Activated T-helper 17 cell treated with anti-CD3 and anti-CD28 coated beads, Interleukin-2, amount 50 U/mL, for 72 hours (primary cell): Measurements from ENCODE around the gene KCNC4. TPM values are rescaled to one million over a fixed set of nuclear protein-coding genes. Genes with fewer than 3 reads are reported as not detected.

ENCODE experiments used
- ATAC-seq: fragments of 150-1000 bp; cut with Tn5 transposase; replicated peaks from 2 replicates; pipeline ENCODE4 v1.10.0; 2021; ENCODE audit warnings: mild to moderate bottlenecking, moderate library complexity
- H3K27ac Mint-ChIP-seq: one replicate; pipeline ENCODE4 v1.8.0; 2022; ENCODE audit warnings: mixed read lengths
- H3K27me3 Mint-ChIP-seq: one replicate; pipeline ENCODE4 v1.8.0; 2022; ENCODE audit warnings: mixed read lengths
- H3K36me3 Mint-ChIP-seq: one replicate; pipeline ENCODE4 v1.8.0; 2022; ENCODE audit warnings: low read depth, mild to moderate bottlenecking, mixed read lengths
- H3K4me1 Mint-ChIP-seq: one replicate; pipeline ENCODE4 v1.8.0; 2022; ENCODE audit warnings: mixed read lengths
- H3K4me3 Mint-ChIP-seq: one replicate; pipeline ENCODE4 v1.8.0; 2022; ENCODE audit warnings: mild to moderate bottlenecking, mixed read lengths
- H3K9me3 Mint-ChIP-seq: one replicate; pipeline ENCODE4 v1.8.0; 2022; ENCODE audit warnings: mixed read lengths
- total RNA-seq, 2 donors: library from RNA; stranded (reverse); gene quantifications; one replicate each; pipeline ENCODE4 v1.2.3, GENCODE V29; 2022

Gene KCNC4
- total RNA-seq, 2 donors from 2014 or later, result 13.4 to 18.9 TPM

- no peaks in the 10 kb centered on the region for H3K27me3 Mint-ChIP-seq
- H3K9me3 Mint-ChIP-seq, result no peaks in the 10 kb centered on the region
- H3K4me1 Mint-ChIP-seq, result no peaks in the 10 kb centered on the region
- H3K27ac Mint-ChIP-seq, result no peak overlapping the region
- no peak for ATAC-seq
- H3K36me3 Mint-ChIP-seq, result peaks cover 21% of the 10 kb centered on the region
- no peak overlapping the region for H3K4me3 Mint-ChIP-seq
Measured at GRCh38 chr1:110227774-110228173, 17.7 kb downstream of the KCNC4 start.

GRCh38 chr1:110228381-110228780 lies 18.3 kb downstream of the KCNC4 start:
- Mint-ChIP-seq H3K27me3 (no peaks in the 10 kb centered on the region), H3K4me3 (no peak overlapping the region), H3K27ac (no peak overlapping the region), H3K9me3 (no peaks in the 10 kb centered on the region), H3K4me1 (no peaks in the 10 kb centered on the region), H3K36me3 (peaks cover 15% of the 10 kb centered on the region)
- ATAC-seq, result no peak

- no peak overlapping the region for H3K4me3 Mint-ChIP-seq
- no peak for ATAC-seq
- H3K9me3 Mint-ChIP-seq, result no peaks in the 10 kb centered on the region
- H3K4me1 Mint-ChIP-seq, result no peaks in the 10 kb centered on the region
- H3K27ac Mint-ChIP-seq, result peak overlapping the region; percentile 56
- peaks cover 10% of the 10 kb centered on the region for H3K36me3 Mint-ChIP-seq
- no peaks in the 10 kb centered on the region for H3K27me3 Mint-ChIP-seq
Measured at GRCh38 chr1:110228869-110229268, 18.8 kb downstream of the KCNC4 start.

- Mint-ChIP-seq H3K36me3 (peaks cover 7% of the 10 kb centered on the region), H3K27ac (peak overlapping the region; percentile 56), H3K9me3 (no peaks in the 10 kb centered on the region), H3K4me3 (no peak overlapping the region), H3K27me3 (no peaks in the 10 kb centered on the region), H3K4me1 (peaks cover under 1% of the 10 kb centered on the region)
- ATAC-seq, result no peak
Measured at GRCh38 chr1:110229348-110230001, 19.4 kb downstream of the KCNC4 start.

- ATAC-seq, result no peak
- Mint-ChIP-seq H3K4me1 (peaks cover 12% of the 10 kb centered on the region), H3K27ac (peak overlapping the region; percentile 62), H3K27me3 (no peaks in the 10 kb centered on the region), H3K36me3 (peaks cover 15% of the 10 kb centered on the region), H3K9me3 (no peaks in the 10 kb centered on the region), H3K4me3 (no peak overlapping the region)
Measured at GRCh38 chr1:110230381-110231199, 20.5 kb downstream of the KCNC4 start.

GRCh38 chr1:110233861-110234260 lies 23.7 kb downstream of the KCNC4 start:
- Mint-ChIP-seq H3K4me1 (peaks cover 29% of the 10 kb centered on the region), H3K27me3 (no peaks in the 10 kb centered on the region), H3K27ac (peak overlapping the region; percentile 84), H3K36me3 (peaks cover 22% of the 10 kb centered on the region), H3K4me3 (no peak overlapping the region), H3K9me3 (no peaks in the 10 kb centered on the region)
- no peak for ATAC-seq

- Mint-ChIP-seq H3K36me3 (peaks cover 24% of the 10 kb centered on the region), H3K27ac (peak overlapping the region; percentile 84), H3K4me1 (peaks cover 35% of the 10 kb centered on the region), H3K27me3 (no peaks in the 10 kb centered on the region), H3K4me3 (peak overlapping the region; percentile 53), H3K9me3 (no peaks in the 10 kb centered on the region)
- no peak for ATAC-seq
Measured at GRCh38 chr1:110234691-110235090, 24.6 kb downstream of the KCNC4 start.

GRCh38 chr1:110235181-110235833 lies 25.2 kb downstream of the KCNC4 start:
- Mint-ChIP-seq H3K27me3 (no peaks in the 10 kb centered on the region), H3K4me1 (peaks cover 36% of the 10 kb centered on the region), H3K27ac (peak overlapping the region; percentile 84), H3K4me3 (peak overlapping the region; percentile 53), H3K9me3 (no peaks in the 10 kb centered on the region), H3K36me3 (peaks cover 21% of the 10 kb centered on the region)
- no peak for ATAC-seq

- peaks cover 21% of the 10 kb centered on the region for H3K36me3 Mint-ChIP-seq
- ATAC-seq, result peak; percentile 89
- peak overlapping the region; percentile 53 for H3K4me3 Mint-ChIP-seq
- H3K27me3 Mint-ChIP-seq, result no peaks in the 10 kb centered on the region
- H3K27ac Mint-ChIP-seq, result peak overlapping the region; percentile 84
- H3K4me1 Mint-ChIP-seq, result peaks cover 36% of the 10 kb centered on the region
- H3K9me3 Mint-ChIP-seq, result no peaks in the 10 kb centered on the region
Measured at GRCh38 chr1:110235834-110236682, 25.9 kb downstream of the KCNC4 start.

GRCh38 chr1:110237386-110238152 lies 27.5 kb downstream of the KCNC4 start:
- ATAC-seq, result no peak
- Mint-ChIP-seq H3K4me1 (peaks cover 36% of the 10 kb centered on the region), H3K27me3 (no peaks in the 10 kb centered on the region), H3K36me3 (peaks cover 21% of the 10 kb centered on the region), H3K4me3 (no peak overlapping the region), H3K27ac (no peak overlapping the region), H3K9me3 (no peaks in the 10 kb centered on the region)

GRCh38 chr1:110239441-110240430 lies 29.6 kb downstream of the KCNC4 start:
- H3K27me3 Mint-ChIP-seq, result no peaks in the 10 kb centered on the region
- H3K27ac Mint-ChIP-seq, result peak overlapping the region; percentile 47
- H3K4me1 Mint-ChIP-seq, result peaks cover 39% of the 10 kb centered on the region
- ATAC-seq, result no peak
- H3K4me3 Mint-ChIP-seq, result no peak overlapping the region
- peaks cover 18% of the 10 kb centered on the region for H3K36me3 Mint-ChIP-seq
- no peaks in the 10 kb centered on the region for H3K9me3 Mint-ChIP-seq

- Mint-ChIP-seq H3K27ac (peak overlapping the region; percentile 0), H3K4me1 (peaks cover 30% of the 10 kb centered on the region), H3K27me3 (no peaks in the 10 kb centered on the region), H3K4me3 (no peak overlapping the region), H3K36me3 (peaks cover 12% of the 10 kb centered on the region), H3K9me3 (no peaks in the 10 kb centered on the region)
- no peak for ATAC-seq
Measured at GRCh38 chr1:110240476-110241210, 30.5 kb downstream of the KCNC4 start.
